A204.1 (cell line): Measurements from ENCODE around the gene DAW1.

Experiments
- FAIRE-seq: peaks from 2 replicates; lab custom pipeline; 2012; peaks lifted over from hg19 to GRCh38; lab: Jason Lieb, UNC

DAW1 gene

GRCh38 chr2:227862741-227863588 lies 8.5 kb upstream of the DAW1 start:
- no peak for FAIRE-seq

GRCh38 chr2:227864161-227864756 lies 7.2 kb upstream of the DAW1 start:
- FAIRE-seq = no peak

GRCh38 chr2:227865291-227865690 lies 6.1 kb upstream of the DAW1 start:
- no peak for FAIRE-seq

- FAIRE-seq = no peak
Observed at GRCh38 chr2:227867386-227867785, 4.0 kb upstream of the DAW1 start.

GRCh38 chr2:227870710-227871374 lies 589 bp upstream of the DAW1 start:
- FAIRE-seq = no peak

- no peak for FAIRE-seq
Observed at GRCh38 chr2:227872676-227873075, 1.2 kb downstream of the DAW1 start.

- FAIRE-seq = no peak
Observed at GRCh38 chr2:227876300-227876801, 4.9 kb downstream of the DAW1 start.

GRCh38 chr2:227877421-227878310 lies 6.2 kb downstream of the DAW1 start:
- FAIRE-seq = no peak

- FAIRE-seq = no peak
Observed at GRCh38 chr2:227880460-227880859, 9.0 kb downstream of the DAW1 start.

- no peak for FAIRE-seq
Observed at GRCh38 chr2:227881866-227882517, 10.6 kb downstream of the DAW1 start.

- FAIRE-seq = no peak
Observed at GRCh38 chr2:227884511-227884947, 13.1 kb downstream of the DAW1 start.

GRCh38 chr2:227886149-227886548 lies 14.7 kb downstream of the DAW1 start:
- FAIRE-seq = no peak

- FAIRE-seq = no peak
Observed at GRCh38 chr2:227888289-227888688, 16.9 kb downstream of the DAW1 start.

- FAIRE-seq = no peak
Observed at GRCh38 chr2:227889336-227889735, 17.9 kb downstream of the DAW1 start.

GRCh38 chr2:227890495-227891079 lies 19.2 kb downstream of the DAW1 start:
- FAIRE-seq = peak; percentile 99

GRCh38 chr2:227891673-227892072 lies 20.2 kb downstream of the DAW1 start:
- FAIRE-seq = no peak

GRCh38 chr2:227903381-227903780 lies 31.9 kb downstream of the DAW1 start:
- FAIRE-seq = no peak

- FAIRE-seq = no peak
Observed at GRCh38 chr2:227906991-227907390, 35.6 kb downstream of the DAW1 start.

GRCh38 chr2:227908266-227909054 lies 37.0 kb downstream of the DAW1 start:
- no peak for FAIRE-seq

- FAIRE-seq = no peak
Observed at GRCh38 chr2:227914362-227914761, 42.9 kb downstream of the DAW1 start.
